Activated naive CD8-positive, alpha-beta T cell treated with anti-CD3 and anti-CD28 coated beads, Interleukin-2, amount 10 ng/mL, durations not matched to agents 7 days and 5 days (primary cell): Measurements from ENCODE around the gene NOXO1. TPM values are rescaled to one million over a fixed set of nuclear protein-coding genes. Genes with fewer than 3 reads are reported as not detected.
A peak's percentile ranks its signal among the peaks of the same experiment; 100 is the strongest.

ENCODE experiments used
- ATAC-seq: fragments of 150-1000 bp; cut with Tn5 transposase; one replicate; pipeline ENCODE4 v1.10.0; 2021; ENCODE audit warnings: low read depth, moderate library complexity
- POLR2A ChIA-PET: fragments of 350-600 bp; sonication (Branson Sonifier 250); formaldehyde crosslinking; loops from one replicate; lab custom pipeline; 2021; ENCODE audit warnings: antibody characterized with exemption; lab: Charles Lee
- DNase-seq: peaks from one replicate; pipeline ENCODE4 v3.0.0; 2021
- H3K27ac Mint-ChIP-seq: one replicate; pipeline ENCODE4 v1.8.0; 2022; ENCODE audit warnings: mild to moderate bottlenecking, mixed read lengths
- H3K27me3 Mint-ChIP-seq: one replicate; pipeline ENCODE4 v1.8.0; 2022; ENCODE audit warnings: mild to moderate bottlenecking, moderate library complexity, mixed read lengths
- H3K36me3 Mint-ChIP-seq: one replicate; pipeline ENCODE4 v1.8.0; 2021; ENCODE audit warnings: mild to moderate bottlenecking, mixed read lengths
- H3K4me1 Mint-ChIP-seq: one replicate; pipeline ENCODE4 v1.8.0; 2021; ENCODE audit warnings: mixed read lengths
- H3K4me3 Mint-ChIP-seq: one replicate; pipeline ENCODE4 v1.8.0; 2022; ENCODE audit warnings: mild to moderate bottlenecking, moderate library complexity, mixed read lengths
- H3K9me3 Mint-ChIP-seq: one replicate; pipeline ENCODE4 v1.8.0; 2021; ENCODE audit warnings: mixed read lengths
- total RNA-seq, 2 experiments: library from RNA; stranded (reverse); gene quantifications; one replicate each; pipeline ENCODE4 v1.2.3, GENCODE V29; 2021

NOXO1 gene
- total RNA-seq, 2 experiments from 2014 or later: 0.58 to 1.8 TPM

- Mint-ChIP-seq H3K36me3 (peaks cover 7% of the 10 kb centered on the region), H3K9me3 (no peaks in the 10 kb centered on the region), H3K4me3 (no peak overlapping the region), H3K4me1 (peaks cover 3% of the 10 kb centered on the region), H3K27ac (no peak overlapping the region), H3K27me3 (peaks cover 30% of the 10 kb centered on the region)
- POLR2A ChIA-PET: interaction anchor here (8.6 kb wide), 1 partner anchor 14 kb away, joined by 50 read pairs; the partner anchor contains the start of gene RPS2
- DNase-seq (no peak), ATAC-seq (no peak)
Observed at GRCh38 chr16:1978476-1979120, 2.7 kb downstream of the NOXO1 start.

- Mint-ChIP-seq H3K36me3 (peaks cover 7% of the 10 kb centered on the region), H3K4me3 (no peak overlapping the region), H3K27me3 (peaks cover 24% of the 10 kb centered on the region), H3K27ac (no peak overlapping the region), H3K9me3 (no peaks in the 10 kb centered on the region), H3K4me1 (peaks cover 3% of the 10 kb centered on the region)
- ATAC-seq (no peak), DNase-seq (no peak)
- POLR2A ChIA-PET: interaction anchor here (8.6 kb wide), 1 partner anchor 13 kb away, joined by 50 read pairs; the partner anchor contains the start of gene RPS2
Observed at GRCh38 chr16:1977875-1978268, 3.4 kb downstream of the NOXO1 start.

DNA sequence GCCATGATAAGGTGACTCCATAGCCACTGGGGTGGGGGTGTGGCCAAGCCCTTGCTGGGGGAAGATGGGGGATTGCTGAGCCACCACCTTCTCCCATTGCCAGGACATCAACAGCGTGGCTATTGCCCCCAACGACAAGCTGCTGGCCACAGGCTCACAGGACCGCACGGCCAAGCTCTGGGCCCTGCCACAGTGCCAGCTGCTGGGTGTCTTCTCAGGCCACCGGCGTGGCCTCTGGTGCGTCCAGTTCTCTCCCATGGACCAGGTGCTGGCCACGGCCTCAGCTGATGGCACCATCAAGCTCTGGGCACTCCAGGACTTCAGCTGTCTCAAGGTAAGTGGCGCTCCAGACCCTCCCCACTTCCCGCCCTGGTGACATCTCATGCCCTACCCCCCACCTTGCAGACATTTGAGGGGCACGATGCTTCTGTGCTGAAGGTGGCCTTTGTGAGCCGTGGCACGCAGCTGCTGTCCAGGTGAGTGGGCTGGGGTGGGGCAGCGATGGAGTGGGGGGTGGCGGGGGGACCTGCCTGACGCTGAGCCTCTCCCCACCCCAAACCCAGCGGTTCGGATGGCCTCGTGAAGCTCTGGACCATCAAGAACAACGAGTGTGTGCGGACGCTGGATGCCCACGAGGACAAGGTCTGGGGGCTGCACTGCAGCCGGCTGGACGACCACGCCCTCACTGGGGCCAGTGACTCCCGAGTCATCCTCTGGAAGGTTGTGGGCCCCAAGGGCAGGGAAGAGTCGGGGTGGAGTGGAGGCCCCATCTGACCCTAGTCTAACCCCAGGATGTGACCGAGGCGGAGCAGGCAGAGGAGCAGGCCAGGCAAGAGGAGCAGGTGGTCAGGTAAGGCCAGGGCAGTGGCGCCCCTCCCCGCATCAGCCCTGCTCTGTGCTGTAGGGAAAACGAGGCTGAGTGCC is 4.1 kb downstream of the NOXO1 start:
- POLR2A ChIA-PET: interaction anchor here (8.6 kb wide), 1 partner anchor 13 kb away, joined by 50 read pairs; the partner anchor contains the start of gene RPS2
- Mint-ChIP-seq H3K9me3 (no peaks in the 10 kb centered on the region), H3K27ac (no peak overlapping the region), H3K4me3 (no peak overlapping the region), H3K27me3 (peaks cover 18% of the 10 kb centered on the region), H3K4me1 (peaks cover 7% of the 10 kb centered on the region), H3K36me3 (peaks cover 7% of the 10 kb centered on the region)
- no peak for DNase-seq
- no peak for ATAC-seq

DNA sequence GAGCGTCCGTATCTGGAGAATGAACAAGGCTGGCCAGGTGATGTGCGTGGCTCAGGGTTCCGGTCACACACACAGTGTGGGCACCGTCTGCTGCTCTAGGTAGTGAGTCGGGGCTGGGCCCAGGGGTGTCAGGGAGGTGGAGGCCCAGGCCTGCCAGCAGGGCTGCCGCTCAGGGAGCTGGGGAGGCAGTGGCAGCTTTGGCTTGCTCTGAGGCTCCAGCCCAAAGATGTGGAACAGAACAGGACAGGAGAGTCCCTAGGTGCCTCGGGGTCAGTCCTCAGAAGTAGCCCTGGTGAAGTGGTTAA is 5.1 kb downstream of the NOXO1 start:
- no peak for ATAC-seq
- H3K4me1 Mint-ChIP-seq: peaks cover 10% of the 10 kb centered on the region
- H3K9me3 Mint-ChIP-seq: no peaks in the 10 kb centered on the region
- POLR2A ChIA-PET: interaction anchor here (1.8 kb wide), 1 partner anchor 11 kb away, joined by 9 read pairs; the partner anchor contains the start of gene RPS2
- H3K36me3 Mint-ChIP-seq: peaks cover 7% of the 10 kb centered on the region
- H3K27ac Mint-ChIP-seq: no peak overlapping the region
- no peak overlapping the region for H3K4me3 Mint-ChIP-seq
- H3K27me3 Mint-ChIP-seq: peaks cover 7% of the 10 kb centered on the region
- no peak for DNase-seq

DNA sequence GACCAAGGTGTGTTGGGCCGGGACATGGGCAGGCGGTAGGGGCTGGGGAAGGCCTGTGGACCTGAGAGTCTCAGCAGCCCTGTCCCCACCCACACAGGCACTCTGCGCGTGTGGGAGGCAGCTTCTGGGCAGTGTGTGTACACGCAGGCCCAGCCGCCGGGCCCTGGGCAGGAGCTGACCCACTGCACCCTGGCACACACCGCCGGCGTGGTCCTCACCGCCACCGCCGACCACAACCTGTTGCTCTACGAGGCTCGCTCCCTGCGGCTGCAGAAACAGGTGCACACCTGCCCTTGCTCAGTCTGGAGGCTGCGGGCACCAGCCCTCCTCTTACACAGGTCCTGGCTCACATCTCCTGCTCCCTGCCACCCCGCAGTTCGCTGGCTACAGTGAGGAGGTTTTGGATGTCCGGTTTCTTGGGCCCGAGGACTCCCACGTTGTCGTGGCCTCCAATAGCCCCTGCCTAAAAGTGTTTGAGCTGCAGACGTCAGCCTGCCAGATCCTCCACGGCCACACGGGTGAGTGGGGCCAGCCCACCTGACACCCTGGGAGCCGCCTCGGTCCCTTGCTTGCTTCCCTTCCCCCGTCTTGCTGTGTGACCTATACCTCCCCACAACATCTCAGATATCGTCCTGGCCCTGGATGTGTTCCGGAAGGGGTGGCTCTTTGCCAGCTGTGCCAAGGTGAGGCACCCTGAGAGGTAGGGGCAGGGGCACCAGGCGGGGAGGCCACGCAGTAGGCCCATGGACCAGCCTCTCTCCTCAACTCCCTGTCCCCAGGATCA is 5.6 kb downstream of the NOXO1 start:
- no peaks in the 10 kb centered on the region for H3K9me3 Mint-ChIP-seq
- DNase-seq: no peak
- peaks cover 7% of the 10 kb centered on the region for H3K36me3 Mint-ChIP-seq
- ATAC-seq: no peak
- H3K4me3 Mint-ChIP-seq: no peak overlapping the region
- POLR2A ChIA-PET: interaction anchor here (1.8 kb wide), 1 partner anchor 11 kb away, joined by 9 read pairs; the partner anchor contains the start of gene RPS2
- H3K4me1 Mint-ChIP-seq: peaks cover 12% of the 10 kb centered on the region
- H3K27ac Mint-ChIP-seq: no peak overlapping the region
- peaks cover 3% of the 10 kb centered on the region for H3K27me3 Mint-ChIP-seq

DNA sequence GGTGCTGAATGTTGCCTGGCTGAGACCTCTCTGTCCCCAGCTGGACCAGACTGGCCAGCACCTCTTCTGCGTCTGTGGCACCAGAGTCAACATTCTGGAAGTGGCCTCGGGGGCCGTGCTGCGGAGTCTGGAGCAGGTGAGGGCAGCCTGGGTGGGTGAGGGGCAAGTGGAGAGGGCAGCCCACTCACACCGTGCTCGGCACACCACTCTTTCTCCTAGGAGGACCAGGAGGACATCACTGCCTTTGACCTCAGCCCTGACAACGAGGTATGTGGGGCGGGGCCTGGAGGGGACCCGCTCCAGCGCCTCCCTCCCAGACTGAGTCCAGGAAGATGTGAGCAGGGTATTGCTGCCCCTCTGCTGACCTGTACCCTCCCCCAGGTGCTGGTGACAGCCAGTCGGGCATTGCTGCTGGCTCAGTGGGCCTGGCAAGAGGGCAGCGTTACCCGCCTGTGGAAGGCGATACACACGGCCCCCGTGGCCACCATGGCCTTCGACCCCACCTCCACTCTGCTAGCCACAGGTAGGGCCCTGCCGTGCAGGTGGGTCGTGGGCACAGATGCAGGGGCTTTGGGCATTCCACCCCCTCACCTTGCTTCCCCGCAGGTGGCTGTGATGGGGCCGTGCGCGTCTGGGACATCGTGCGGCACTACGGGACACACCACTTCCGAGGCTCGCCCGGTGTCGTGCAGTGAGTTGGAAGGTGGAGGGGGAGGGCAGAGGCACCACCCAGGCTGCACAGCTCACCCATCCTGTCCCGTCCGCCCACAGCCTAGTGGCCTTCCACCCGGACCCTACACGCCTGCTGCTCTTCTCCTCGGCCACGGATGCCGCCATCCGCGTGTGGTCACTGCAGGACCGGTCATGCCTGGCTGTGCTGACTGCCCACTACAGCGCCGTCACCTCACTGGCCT is 6.9 kb downstream of the NOXO1 start:
- H3K4me3 Mint-ChIP-seq: no peak overlapping the region
- H3K27ac Mint-ChIP-seq: no peak overlapping the region
- no peak for ATAC-seq
- H3K27me3 Mint-ChIP-seq: no peaks in the 10 kb centered on the region
- DNase-seq: no peak
- no peaks in the 10 kb centered on the region for H3K9me3 Mint-ChIP-seq
- H3K36me3 Mint-ChIP-seq: peaks cover 7% of the 10 kb centered on the region
- POLR2A ChIA-PET: interaction anchor here (1.8 kb wide), 1 partner anchor 10 kb away, joined by 9 read pairs; the partner anchor contains the start of gene RPS2
- peaks cover 12% of the 10 kb centered on the region for H3K4me1 Mint-ChIP-seq

DNA sequence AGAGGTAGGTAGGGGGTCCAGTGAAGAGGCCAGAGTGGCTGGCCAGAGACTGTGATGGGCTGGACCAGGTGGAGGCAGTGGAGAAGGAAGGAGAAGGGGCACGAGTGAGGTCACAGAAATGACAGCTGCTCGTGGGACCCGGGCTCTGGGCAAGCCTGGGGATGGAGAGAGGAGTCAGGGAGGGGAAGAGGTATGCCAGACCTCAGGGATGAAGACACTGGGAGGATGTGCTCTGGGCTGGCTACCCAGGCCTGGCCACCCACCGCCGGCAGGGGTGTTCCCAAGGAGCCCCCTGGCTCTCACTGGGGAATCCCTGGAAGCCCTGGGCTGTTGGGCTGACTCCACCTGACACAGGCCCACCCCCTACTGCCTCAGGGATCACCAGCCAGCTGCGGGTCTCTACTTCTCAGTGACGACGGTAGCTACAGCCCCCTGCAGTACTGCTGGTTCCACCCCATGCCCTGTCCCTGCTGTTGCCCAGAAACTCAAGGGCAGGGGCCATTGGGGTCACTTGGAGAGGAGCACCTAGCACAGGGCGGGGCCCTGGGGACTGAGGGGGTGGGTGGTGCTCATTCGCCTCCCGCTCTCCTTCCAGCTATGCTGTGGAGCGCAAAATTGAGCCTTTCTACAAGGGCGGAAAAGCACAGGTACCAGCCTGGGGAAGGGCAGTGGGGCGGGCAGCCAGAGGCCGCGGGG is 7.7 kb downstream of the NOXO1 start:
- peaks cover 12% of the 10 kb centered on the region for H3K4me1 Mint-ChIP-seq
- no peak overlapping the region for H3K4me3 Mint-ChIP-seq

DNA sequence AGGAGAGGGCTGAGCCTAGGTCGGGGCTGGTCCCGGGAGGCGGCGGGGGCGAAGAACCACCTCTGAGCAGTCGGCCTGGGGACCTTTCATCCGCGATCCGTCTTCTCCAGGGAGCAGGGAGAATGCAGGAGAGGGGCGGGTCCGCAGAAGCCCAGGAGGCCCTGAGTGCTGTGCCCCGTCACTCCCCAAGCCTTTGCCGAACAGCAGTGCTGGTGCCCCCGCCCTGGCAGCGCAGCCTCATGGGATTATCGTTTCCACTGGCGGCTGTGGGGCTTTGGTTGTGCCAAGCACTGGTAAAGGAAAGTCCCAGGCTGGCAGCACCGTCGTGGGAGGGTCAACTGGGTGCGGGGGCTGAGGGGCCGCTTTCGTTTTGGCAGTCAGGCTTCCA is 8.8 kb downstream of the NOXO1 start:
- Mint-ChIP-seq H3K4me1 (peaks cover 12% of the 10 kb centered on the region), H3K4me3 (peak overlapping the region; percentile 96), H3K27me3 (no peaks in the 10 kb centered on the region), H3K36me3 (peaks cover 7% of the 10 kb centered on the region), H3K9me3 (no peaks in the 10 kb centered on the region), H3K27ac (peak overlapping the region; percentile 99)
- POLR2A ChIA-PET: interaction anchor here (1.0 to 4.0 kb wide), 11 partner anchors 8 to 190 kb away, joined by 3 to 37 read pairs (median 6); partner anchors contain the start of genes GFER, NDUFB10, NUBP2 and RPL3L
- no peak for ATAC-seq
- no peak for DNase-seq

More for the DNA sequence above, 7.7 kb downstream of the NOXO1 start:
- Mint-ChIP-seq H3K36me3 (peaks cover 7% of the 10 kb centered on the region), H3K9me3 (no peaks in the 10 kb centered on the region), H3K27me3 (no peaks in the 10 kb centered on the region), H3K27ac (no peak overlapping the region)
- POLR2A ChIA-PET: interaction anchor here (1.0 to 1.1 kb wide), 2 partner anchors 9 to 182 kb away, joined by 3 to 5 read pairs; partner anchors contain the start of genes RPS2 and TRAF7
- no peak for ATAC-seq
- no peak for DNase-seq

DNA sequence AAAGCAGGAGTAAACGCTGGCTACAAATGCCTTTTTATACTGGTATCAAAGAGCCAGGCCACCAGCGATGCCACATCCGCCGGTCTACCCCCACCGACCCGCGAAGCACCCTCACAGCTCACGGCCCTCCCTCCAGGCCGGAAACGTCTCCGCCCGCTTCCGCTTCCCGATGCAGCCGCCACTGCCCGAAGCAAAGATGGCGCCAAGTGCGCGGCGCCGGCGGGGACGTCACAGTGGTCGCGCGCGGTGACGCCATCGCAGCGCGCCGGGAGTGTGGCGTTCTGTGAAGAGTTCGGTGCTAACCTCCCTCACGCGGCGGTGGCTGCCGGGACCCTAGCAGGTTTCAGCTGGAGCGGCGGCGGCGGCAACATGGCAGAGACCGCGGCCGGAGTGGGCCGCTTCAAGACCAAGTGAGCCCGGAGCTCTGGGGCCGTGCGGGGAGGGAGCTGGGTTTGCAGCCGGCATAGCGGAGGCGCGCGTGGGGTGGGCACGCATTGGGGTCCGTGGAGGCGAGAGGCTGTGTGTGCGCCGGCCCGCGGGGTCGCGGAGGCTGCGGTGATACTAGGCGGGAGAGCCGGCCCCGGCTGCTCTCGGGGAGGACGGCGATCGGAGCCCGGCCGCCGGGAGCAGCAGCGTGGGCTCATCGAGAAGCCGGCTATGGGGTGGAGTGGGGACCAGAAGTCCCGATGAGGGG is 9.3 kb downstream of the NOXO1 start, which contains the start of gene TBL3:
TSS of gene TBL3 (plus strand) at position 258 of the 694 bp plus-strand sequence. CDS start at position 370, 112 bp downstream.
- Mint-ChIP-seq H3K36me3 (peaks cover 7% of the 10 kb centered on the region), H3K27me3 (no peaks in the 10 kb centered on the region), H3K9me3 (no peaks in the 10 kb centered on the region), H3K27ac (peak within 1 kb of the TSS; percentile 99), H3K4me3 (peak within 1 kb of the TSS; percentile 96), H3K4me1 (peaks cover 13% of the 10 kb centered on the region)
- DNase-seq: peak; percentile 99
- POLR2A ChIA-PET: interaction anchor here (0.6 to 4.0 kb wide), 17 partner anchors 9 to 503 kb away, joined by 3 to 37 read pairs (median 6); partner anchors contain the start of genes GFER, MAPK8IP3, NDUFB10 and NOXO1
- ATAC-seq: peak; percentile 93

DNA sequence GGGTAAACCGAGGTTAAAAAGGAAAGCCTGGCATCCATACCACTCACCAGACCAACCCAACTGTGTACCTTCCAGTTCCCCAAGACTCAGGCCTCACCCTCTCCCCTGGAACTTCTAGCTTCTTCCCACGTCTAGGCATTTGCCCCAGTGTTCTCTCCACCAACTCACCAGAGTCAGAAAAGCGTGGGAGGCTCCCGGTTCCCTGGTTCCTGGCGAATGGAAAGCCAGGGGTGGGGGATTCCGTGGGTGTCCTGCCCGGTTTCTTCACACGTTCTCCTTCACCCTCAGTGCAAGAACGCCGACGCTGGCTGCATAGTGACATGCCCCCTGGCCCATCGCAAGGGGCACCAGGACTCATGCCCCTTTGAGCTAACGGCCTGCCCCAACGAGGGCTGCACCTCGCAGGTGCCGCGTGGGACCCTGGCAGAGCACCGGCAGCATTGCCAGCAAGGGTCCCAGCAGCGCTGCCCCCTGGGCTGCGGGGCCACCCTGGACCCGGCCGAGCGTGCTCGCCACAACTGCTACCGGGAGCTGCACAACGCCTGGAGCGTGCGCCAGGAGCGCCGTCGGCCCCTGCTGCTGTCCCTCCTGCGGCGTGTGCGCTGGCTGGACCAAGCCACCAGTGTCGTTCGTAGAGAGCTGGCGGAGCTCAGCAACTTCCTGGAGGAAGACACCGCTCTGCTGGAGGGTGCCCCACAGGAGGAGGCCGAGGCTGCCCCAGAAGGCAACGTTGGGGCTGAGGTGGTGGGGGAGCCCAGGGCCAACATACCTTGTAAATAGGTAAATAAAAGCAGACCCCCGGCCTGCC is 12.9 kb downstream of the NOXO1 start:
- Mint-ChIP-seq H3K36me3 (peaks cover 9% of the 10 kb centered on the region), H3K27me3 (no peaks in the 10 kb centered on the region), H3K9me3 (no peaks in the 10 kb centered on the region), H3K4me3 (no peak overlapping the region), H3K27ac (no peak overlapping the region), H3K4me1 (peaks cover 26% of the 10 kb centered on the region)
- POLR2A ChIA-PET: interaction anchor here (0.6 to 4.0 kb wide), 2 partner anchors 9 to 141 kb away, joined by 3 to 37 read pairs; partner anchors contain the start of gene NDUFB10
- DNase-seq: no peak
- ATAC-seq: no peak
